H54 (cell line): ENCODE results near the gene PCDH9.
A peak's percentile ranks its signal among the peaks of the same experiment; 100 is the strongest.

Experiments used
- DNase-seq: peaks from one replicate; pipeline ENCODE4 v3.0.0; 2011; ENCODE audit warnings: low spot score, mixed read lengths; ENCODE audit not compliant: insufficient read length
- FAIRE-seq: peaks from 3 replicates; lab custom pipeline; 2011; peaks lifted over from hg19 to GRCh38; lab: Jason Lieb, UNC
- POLR2A ChIP-seq: IDR thresholded peaks from 2 replicates; pipeline ENCODE4 v1.6.1; 2011; ENCODE audit warnings: low read depth, mild to moderate bottlenecking, low read length

PCDH9 gene

GRCh38 chr13:66663206-66663605 lies 566.9 kb downstream of the PCDH9 start:
- no peak for FAIRE-seq
- no peak for TF ChIP-seq POLR2A
- DNase-seq = no peak

GRCh38 chr13:66661336-66661735 lies 568.8 kb downstream of the PCDH9 start:
- no peak for FAIRE-seq
- no peak for TF ChIP-seq POLR2A
- no peak for DNase-seq

GRCh38 chr13:66660468-66660813 lies 569.7 kb downstream of the PCDH9 start:
- DNase-seq (no peak), FAIRE-seq (no peak)
- TF ChIP-seq POLR2A = no peak

GRCh38 chr13:66659701-66660467 lies 570.3 kb downstream of the PCDH9 start:
- DNase-seq (no peak), FAIRE-seq (peak; percentile 68)
- no peak for TF ChIP-seq POLR2A

- no peak for FAIRE-seq
- TF ChIP-seq POLR2A = no peak
Measured at GRCh38 chr13:66659286-66659685, 570.9 kb downstream of the PCDH9 start.

GRCh38 chr13:66657165-66657881 lies 572.8 kb downstream of the PCDH9 start:
- DNase-seq = no peak
- peak; percentile 92 for FAIRE-seq

More at GRCh38 chr13:66659286-66659685, 570.9 kb downstream of the PCDH9 start:
- no peak for DNase-seq

GRCh38 chr13:66655847-66656454 lies 574.2 kb downstream of the PCDH9 start:
- FAIRE-seq (no peak), DNase-seq (no peak)
- no peak for TF ChIP-seq POLR2A

More at GRCh38 chr13:66657165-66657881, 572.8 kb downstream of the PCDH9 start:
- TF ChIP-seq POLR2A = no peak

- no peak for TF ChIP-seq POLR2A
- DNase-seq (no peak), FAIRE-seq (no peak)
Measured at GRCh38 chr13:66644855-66645460, 585.2 kb downstream of the PCDH9 start.

GRCh38 chr13:66640231-66640630 lies 589.9 kb downstream of the PCDH9 start:
- no peak for FAIRE-seq
- DNase-seq = no peak
- TF ChIP-seq POLR2A = no peak

GRCh38 chr13:66639044-66639443 lies 591.1 kb downstream of the PCDH9 start:
- FAIRE-seq = no peak
- no peak for TF ChIP-seq POLR2A
- DNase-seq = no peak

GRCh38 chr13:66635526-66635925 lies 594.6 kb downstream of the PCDH9 start:
- DNase-seq (peak; percentile 10), FAIRE-seq (peak; percentile 97)
- no peak for TF ChIP-seq POLR2A

GRCh38 chr13:66634384-66634783 lies 595.8 kb downstream of the PCDH9 start:
- no peak for FAIRE-seq

GRCh38 chr13:66627512-66627911 lies 602.6 kb downstream of the PCDH9 start:
- no peak for TF ChIP-seq POLR2A
- DNase-seq = no peak
- FAIRE-seq = no peak

More at GRCh38 chr13:66634384-66634783, 595.8 kb downstream of the PCDH9 start:
- DNase-seq = no peak
- no peak for TF ChIP-seq POLR2A

- FAIRE-seq (no peak), DNase-seq (no peak)
- TF ChIP-seq POLR2A = no peak
Measured at GRCh38 chr13:66624302-66624701, 605.8 kb downstream of the PCDH9 start.
